ENCODE data around the gene PWWP2B. TPM values are rescaled to one million over a fixed set of nuclear protein-coding genes. Genes with fewer than 3 reads are reported as not detected.

PWWP2B gene
- total and polyA plus RNA-seq, 7 experiments from 2014 or later: 1.5 to 22.2 (median 11.5) TPM

DNA sequence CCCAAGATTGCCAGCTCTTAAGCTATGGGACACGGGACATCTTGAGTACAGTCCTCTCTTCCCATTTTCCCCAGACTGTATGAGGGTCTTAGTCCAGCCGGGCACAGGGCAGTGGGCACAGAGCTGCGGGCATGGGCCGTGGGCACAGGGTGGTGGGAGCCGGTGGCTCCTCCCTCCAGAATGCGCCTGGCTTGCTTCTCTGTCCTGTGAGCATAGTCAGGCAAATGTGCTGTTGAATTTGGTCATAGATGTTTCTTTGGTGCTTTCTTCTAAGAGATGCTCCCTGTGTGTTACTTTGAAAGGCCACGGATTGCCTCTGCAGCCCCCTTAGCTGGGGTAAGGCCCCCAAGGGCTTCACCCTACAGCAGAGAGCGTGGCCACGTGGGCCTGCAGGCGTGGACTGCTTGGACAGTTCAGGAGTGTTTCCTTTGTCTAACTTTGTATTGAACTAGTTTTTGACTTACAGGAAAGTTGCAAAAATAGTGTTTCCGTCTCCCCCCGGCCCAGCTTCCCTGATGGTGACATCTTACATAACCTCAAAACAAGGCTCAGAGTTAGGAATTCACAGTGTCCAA, 40.3 kb upstream of the PWWP2B start:
- no peaks in the 10 kb centered on the region for H3K27me3 ChIP-seq (ENCODE audit: control insufficient read depth in 2 of 2, insufficient read depth in 2 of 2, low read length in 2 of 2)
- ATAC-seq (no peak), DNase-seq (no peak)
- H3K36me3 Mint-ChIP-seq: no peaks in the 10 kb centered on the region
- no peaks in the 10 kb centered on the region for H3K36me3 ChIP-seq (ENCODE audit: control insufficient read depth in 2 of 3, insufficient read depth in 3 of 3, low read length in 3 of 3)
- H3K27ac Mint-ChIP-seq: peak overlapping the region in 1 of 9 donors; percentile 62
- no peaks in the 10 kb centered on the region for H3K4me1 ChIP-seq (ENCODE audit: control insufficient read depth in 2 of 2, insufficient read depth in 2 of 2, low read length in 2 of 2)
- H3K27me3 Mint-ChIP-seq: no peaks in the 10 kb centered on the region
- ChIA-PET CTCF (interaction anchor here (0.7 to 1.1 kb wide), 3 partner anchors 14 to 133 kb away, joined by 3 to 6 read pairs (median 3); no protein-coding TSS in a partner anchor), POLR2A (no interaction called here)
- intact Hi-C loops (cut with micrococcal nuclease): no loop called here
- H3K4me3 Mint-ChIP-seq: no peak overlapping the region
- H3K27ac ChIP-seq (ENCODE audit: low read depth, low read length): no peak overlapping the region
- peaks cover 0 to 9% (median 4%) of the 10 kb centered on the region in 7 donors for H3K4me1 Mint-ChIP-seq
- no peaks in the 10 kb centered on the region for H3K9me3 ChIP-seq (ENCODE audit: control insufficient read depth in 2 of 3, low read length in 3 of 3)
- no peak overlapping the region for H3K4me3 ChIP-seq (ENCODE audit: low read length)
- peaks cover 0 to 2% (median 0%) of the 10 kb centered on the region in 11 donors for H3K9me3 Mint-ChIP-seq

GRCh38 chr10:132357286-132358058, 39.5 kb upstream of the PWWP2B start:
- peaks cover 0 to 9% (median 5%) of the 10 kb centered on the region in 7 donors for H3K4me1 Mint-ChIP-seq
- ATAC-seq: no peak
- POLR2A ChIA-PET: no interaction called here
- H3K27me3 ChIP-seq (ENCODE audit: control insufficient read depth in 2 of 2, insufficient read depth in 2 of 2, low read length in 2 of 2): no peaks in the 10 kb centered on the region
- no peak overlapping the region for H3K4me3 ChIP-seq (ENCODE audit: low read length)
- H3K9me3 ChIP-seq (ENCODE audit: control insufficient read depth in 2 of 3, low read length in 3 of 3): no peaks in the 10 kb centered on the region
- H3K4me1 ChIP-seq (ENCODE audit: control insufficient read depth in 2 of 2, insufficient read depth in 2 of 2, low read length in 2 of 2): no peaks in the 10 kb centered on the region
- H3K9me3 Mint-ChIP-seq: peaks cover 0 to 2% (median 0%) of the 10 kb centered on the region in 11 donors
- no peaks in the 10 kb centered on the region for H3K36me3 ChIP-seq (ENCODE audit: control insufficient read depth in 2 of 3, insufficient read depth in 3 of 3, low read length in 3 of 3)
- DNase-seq: no peak
- H3K36me3 Mint-ChIP-seq: no peaks in the 10 kb centered on the region
- no peak overlapping the region for H3K27ac ChIP-seq (ENCODE audit: low read depth, low read length)
- intact Hi-C loops (cut with micrococcal nuclease): no loop called here
- H3K27me3 Mint-ChIP-seq: no peaks in the 10 kb centered on the region
- CTCF ChIA-PET: no interaction called here
- H3K27ac Mint-ChIP-seq: no peak overlapping the region
- H3K4me3 Mint-ChIP-seq: no peak overlapping the region

GRCh38 chr10:132359305-132360040, 37.5 kb upstream of the PWWP2B start:
- ChIA-PET POLR2A (no interaction called here), CTCF (interaction anchor here (1.0 kb wide), 1 partner anchor 17 kb away, joined by 3 read pairs; no protein-coding TSS in a partner anchor)
- ATAC-seq: no peak
- no peaks in the 10 kb centered on the region for H3K27me3 Mint-ChIP-seq
- no peak overlapping the region for H3K27ac Mint-ChIP-seq
- peaks cover 0 to 3% (median 0%) of the 10 kb centered on the region in 5 donors for H3K36me3 Mint-ChIP-seq
- H3K4me3 Mint-ChIP-seq: no peak overlapping the region
- Histone ChIP-seq H3K4me1 (ENCODE audit: control insufficient read depth in 2 of 2, insufficient read depth in 2 of 2, low read length in 2 of 2) (no peaks in the 10 kb centered on the region), H3K27me3 (ENCODE audit: control insufficient read depth in 2 of 2, insufficient read depth in 2 of 2, low read length in 2 of 2) (no peaks in the 10 kb centered on the region), H3K4me3 (ENCODE audit: low read length) (no peak overlapping the region), H3K36me3 (ENCODE audit: control insufficient read depth in 2 of 3, insufficient read depth in 3 of 3, low read length in 3 of 3) (no peaks in the 10 kb centered on the region), H3K27ac (ENCODE audit: low read depth, low read length) (no peak overlapping the region), H3K9me3 (ENCODE audit: control insufficient read depth in 2 of 3, low read length in 3 of 3) (no peaks in the 10 kb centered on the region)
- no peak for DNase-seq
- H3K9me3 Mint-ChIP-seq: peaks cover 0 to 7% (median 0%) of the 10 kb centered on the region in 11 donors
- intact Hi-C loops (cut with micrococcal nuclease): no loop called here
- peaks cover 0 to 7% (median 1%) of the 10 kb centered on the region in 7 donors for H3K4me1 Mint-ChIP-seq

- CTCF ChIA-PET: interaction anchor here (1.1 kb wide), 1 partner anchor 136 kb away, joined by 3 read pairs; no protein-coding TSS in a partner anchor
- Histone ChIP-seq H3K36me3 (ENCODE audit: control insufficient read depth in 2 of 3, insufficient read depth in 3 of 3, low read length in 3 of 3) (no peaks in the 10 kb centered on the region), H3K4me3 (ENCODE audit: low read length) (no peak overlapping the region), H3K27ac (ENCODE audit: low read depth, low read length) (no peak overlapping the region), H3K4me1 (ENCODE audit: control insufficient read depth in 2 of 2, insufficient read depth in 2 of 2, low read length in 2 of 2) (no peaks in the 10 kb centered on the region), H3K9me3 (ENCODE audit: control insufficient read depth in 2 of 3, low read length in 3 of 3) (no peaks in the 10 kb centered on the region), H3K27me3 (ENCODE audit: control insufficient read depth in 2 of 2, insufficient read depth in 2 of 2, low read length in 2 of 2) (no peaks in the 10 kb centered on the region)
- ATAC-seq: peak; percentile 62
- intact Hi-C loops (cut with micrococcal nuclease): no loop called here
- Mint-ChIP-seq H3K9me3 (peaks cover 0 to 10% (median 0%) of the 10 kb centered on the region in 11 donors), H3K4me1 (peaks cover 0 to 10% (median 5%) of the 10 kb centered on the region in 7 donors), H3K27ac (no peak overlapping the region), H3K4me3 (no peak overlapping the region), H3K27me3 (no peaks in the 10 kb centered on the region), H3K36me3 (peaks cover 0 to 7% (median 4%) of the 10 kb centered on the region in 5 donors)
- POLR2A ChIA-PET: no interaction called here
- peak in 2 of 9 donors; percentile 16 to 40 for DNase-seq
These were observed 36.1 kb upstream of the PWWP2B start for GRCh38 chr10:132360766-132361447.

- no peak overlapping the region for H3K4me3 ChIP-seq (ENCODE audit: low read length)
- intact Hi-C loops (cut with micrococcal nuclease): no loop called here
- Mint-ChIP-seq H3K4me1 (peaks cover 0 to 10% (median 5%) of the 10 kb centered on the region in 7 donors), H3K36me3 (peaks cover 0 to 7% (median 6%) of the 10 kb centered on the region in 5 donors), H3K27me3 (no peaks in the 10 kb centered on the region), H3K9me3 (peaks cover 0 to 10% (median 0%) of the 10 kb centered on the region in 11 donors), H3K4me3 (no peak overlapping the region), H3K27ac (no peak overlapping the region)
- no peak for DNase-seq
- CTCF ChIA-PET: interaction anchor here (1.0 to 1.1 kb wide), 3 partner anchors 8 to 137 kb away, joined by 3 read pairs; no protein-coding TSS in a partner anchor
- POLR2A ChIA-PET: no interaction called here
- H3K9me3 ChIP-seq (ENCODE audit: control insufficient read depth in 2 of 3, low read length in 3 of 3): no peaks in the 10 kb centered on the region
- no peaks in the 10 kb centered on the region for H3K4me1 ChIP-seq (ENCODE audit: control insufficient read depth in 2 of 2, insufficient read depth in 2 of 2, low read length in 2 of 2)
- H3K27ac ChIP-seq (ENCODE audit: low read depth, low read length): no peak overlapping the region
- H3K27me3 ChIP-seq (ENCODE audit: control insufficient read depth in 2 of 2, insufficient read depth in 2 of 2, low read length in 2 of 2): no peaks in the 10 kb centered on the region
- H3K36me3 ChIP-seq (ENCODE audit: control insufficient read depth in 2 of 3, insufficient read depth in 3 of 3, low read length in 3 of 3): no peaks in the 10 kb centered on the region
- ATAC-seq: no peak
These were observed 35.4 kb upstream of the PWWP2B start for GRCh38 chr10:132361581-132362101.

GRCh38 chr10:132362151-132362611, 34.8 kb upstream of the PWWP2B start:
- intact Hi-C loops (cut with micrococcal nuclease): no loop called here
- Histone ChIP-seq H3K27me3 (ENCODE audit: control insufficient read depth in 2 of 2, insufficient read depth in 2 of 2, low read length in 2 of 2) (no peaks in the 10 kb centered on the region), H3K27ac (ENCODE audit: low read depth, low read length) (no peak overlapping the region), H3K36me3 (ENCODE audit: control insufficient read depth in 2 of 3, insufficient read depth in 3 of 3, low read length in 3 of 3) (no peaks in the 10 kb centered on the region), H3K4me1 (ENCODE audit: control insufficient read depth in 2 of 2, insufficient read depth in 2 of 2, low read length in 2 of 2) (no peaks in the 10 kb centered on the region), H3K9me3 (ENCODE audit: control insufficient read depth in 2 of 3, low read length in 3 of 3) (no peaks in the 10 kb centered on the region), H3K4me3 (ENCODE audit: low read length) (no peak overlapping the region)
- ChIA-PET POLR2A (no interaction called here), CTCF (interaction anchor here (1.0 kb wide), 2 partner anchors 9 to 59 kb away, joined by 3 read pairs; no protein-coding TSS in a partner anchor)
- Mint-ChIP-seq H3K9me3 (peaks cover 0 to 10% (median 0%) of the 10 kb centered on the region in 11 donors), H3K36me3 (peaks cover 0 to 12% (median 9%) of the 10 kb centered on the region in 5 donors), H3K4me1 (peaks cover 0 to 10% (median 5%) of the 10 kb centered on the region in 7 donors), H3K4me3 (no peak overlapping the region), H3K27ac (no peak overlapping the region), H3K27me3 (no peaks in the 10 kb centered on the region)
- no peak for DNase-seq
- no peak for ATAC-seq

All from naive thymus-derived CD4-positive, alpha-beta T cell (primary cell).